ENCODE data around the gene DNAH14.

- TF ChIP-seq POLR2A (conservative IDR thresholded peaks at IDR 0.05) = no peak
- TF ChIP-seq CTCF (IDR thresholded peaks at IDR 0.05 in 2 of 3, conservative IDR thresholded peaks at IDR 0.05 in 1 of 3; ENCODE audit: insufficient read depth in 2 of 3, low read depth in 1 of 3, low read length in 3 of 3) = no peak
- no peak for TF ChIP-seq POLR2AphosphoS5 (IDR thresholded peaks at IDR 0.05; ENCODE audit: control insufficient read depth, insufficient read depth, low read depth, low read length)
- TF ChIP-seq BDP1 (IDR thresholded peaks at IDR 0.05; ENCODE audit: insufficient read depth, insufficient read length) = no peak
These were observed 10.5 kb downstream of the DNAH14 start for GRCh38 chr1:224939844-224940425.

Measured in K562 (cell line).